GM12878 (cell line): Measurements from ENCODE around the gene OR5M10. TPM values are rescaled to one million over a fixed set of nuclear protein-coding genes. Genes with fewer than 3 reads are reported as not detected.

ENCODE experiments used
- ATAC-seq: fragments of 200-7000 bp; cut with Tn5 transposase; 3 replicates; pipeline ENCODE4 v1.9.1; 2020; ENCODE audit warnings: mild to moderate bottlenecking, moderate library complexity
- Bru-seq: library from RNA; stranded (reverse); fragments of 400-500 nt; gene quantifications from one replicate; lab custom pipeline; 2021; lab: Mats Ljungman, UMichigan
- BruChase-seq, 2 experiments: library from RNA; stranded (reverse); fragments of 400-500 nt; gene quantifications; one replicate each; lab custom pipeline; 2021; lab: Mats Ljungman, UMichigan
- BruUV-seq: library from RNA; stranded (reverse); fragments of 400-500 nt; replicated peaks from 2 replicates; lab custom pipeline; 2021; lab: Mats Ljungman, UMichigan
- CTCF ChIA-PET: fragments of 300-600 bp; sonication (Branson Sonifier 250); formaldehyde crosslinking; extraction: SDS; loops from one replicate; lab custom pipeline; 2021; ENCODE audit warnings: inconsistent platforms; lab: Yijun Ruan, JAX
- POLR2A ChIA-PET: fragments of 350-600 bp; formaldehyde crosslinking; extraction: SDS; loops from one replicate; lab custom pipeline; 2021; ENCODE audit warnings: inconsistent platforms; lab: Charles Lee
- RAD21 ChIA-PET: fragments of 300-600 bp; sonication (Branson Sonifier 250); formaldehyde crosslinking; loops from one replicate; lab custom pipeline; 2023; ENCODE audit warnings: antibody characterized with exemption; ENCODE audit not compliant: unreplicated experiment; lab: Charles Lee
- SMC1A ChIA-PET: fragments of 300-600 bp; sonication (Branson Sonifier 250); formaldehyde crosslinking; loops from one replicate; lab custom pipeline; 2023; ENCODE audit not compliant: unreplicated experiment, uncharacterized antibody; lab: Charles Lee
- DNase-seq: peaks from one replicate; pipeline ENCODE4 v3.0.0-alpha.2; 2011; ENCODE audit warnings: low read depth, low spot score
- FAIRE-seq: peaks from 3 replicates; lab custom pipeline; 2011; peaks lifted over from hg19 to GRCh38; lab: Jason Lieb, UNC
- H2AFZ ChIP-seq: 2 replicates; pipeline ENCODE4 v1.6.0; 2011; ENCODE audit warnings: low read depth, low read length, control low read depth; ENCODE audit not compliant: control insufficient read depth
- H3K27ac ChIP-seq: 2 replicates; pipeline ENCODE4 v1.5.1; 2011; ENCODE audit warnings: control low read depth; ENCODE audit not compliant: control insufficient read depth, insufficient read depth
- H3K27me3 ChIP-seq, 2 experiments: replicated peaks in 1 of 2; 2 replicates each; pipeline versions ENCODE4 v1.6.0 to v1.6.1; 2011; ENCODE audit warnings: low read length in 1 of 2; ENCODE audit not compliant: control insufficient read depth in 2 of 2, insufficient read depth in 2 of 2
- H3K36me3 ChIP-seq, 2 experiments: 2 replicates each; pipeline ENCODE4 v1.5.1; 2011; ENCODE audit warnings: low read length in 1 of 2; ENCODE audit not compliant: control insufficient read depth in 2 of 2, insufficient read depth in 2 of 2
- H3K4me1 ChIP-seq: 2 replicates; pipeline ENCODE4 v1.6.1; 2011; ENCODE audit warnings: mild to moderate bottlenecking, low read length, moderate library complexity, mixed read lengths; ENCODE audit not compliant: control insufficient read depth, insufficient read depth
- H3K4me2 ChIP-seq: 2 replicates; pipeline ENCODE4 v1.6.0; 2011; ENCODE audit warnings: control low read depth; ENCODE audit not compliant: control insufficient read depth, insufficient read depth
- H3K4me3 ChIP-seq: fragments of 200-600 bp; sonication (generic); 2 replicates; pipeline ENCODE4 v1.5.1; 2016
- H3K79me2 ChIP-seq: 2 replicates; pipeline ENCODE4 v1.6.0; 2011; ENCODE audit warnings: low read length; ENCODE audit not compliant: control insufficient read depth, insufficient read depth
- H3K9ac ChIP-seq: 2 replicates; pipeline ENCODE4 v1.8.0; 2011; ENCODE audit warnings: low read length, control low read depth, mixed read lengths; ENCODE audit not compliant: control insufficient read depth, insufficient read depth
- H3K9me3 ChIP-seq: replicated peaks from 3 replicates; pipeline ENCODE4 v1.5.1; 2011; ENCODE audit warnings: mild to moderate bottlenecking, low read length; ENCODE audit not compliant: control insufficient read depth, insufficient read depth
- H4K20me1 ChIP-seq: 2 replicates; pipeline ENCODE4 v1.6.0; 2011; ENCODE audit not compliant: control insufficient read depth, insufficient read depth
- BCL11A ChIP-seq: IDR thresholded peaks from 2 replicates; pipeline ENCODE4 v1.6.1; 2011; ENCODE audit warnings: low read depth, low read length
- BCL3 ChIP-seq: IDR thresholded peaks from 2 replicates; pipeline ENCODE4 v1.6.1; 2011; ENCODE audit warnings: borderline replicate concordance, low read depth, mild to moderate bottlenecking, moderate library complexity, low read length; ENCODE audit not compliant: insufficient read depth, poor library complexity, severe bottlenecking
- BRCA1 ChIP-seq: IDR thresholded peaks from 2 replicates; pipeline ENCODE4 v1.6.1; 2011; ENCODE audit warnings: low read depth, low read length, improper control_type of control experiment
- CHD2 ChIP-seq: IDR thresholded peaks from 2 replicates; pipeline ENCODE4 v1.6.1; 2011; ENCODE audit warnings: low read depth, low read length, improper control_type of control experiment, borderline replicate concordance
- CHD4 ChIP-seq: fragments of 200-600 bp; sonication (generic); IDR thresholded peaks from 2 replicates; pipeline ENCODE4 v1.6.1; 2016; ENCODE audit warnings: mild to moderate bottlenecking
- EED ChIP-seq: sonication (generic); IDR thresholded peaks from 2 replicates; pipeline ENCODE4 v1.6.1; 2016; ENCODE audit warnings: antibody characterized with exemption, low read depth
- EP300 ChIP-seq, 2 experiments: fragments of 150-350 bp in 1 of 2; IDR thresholded peaks; 2 replicates each; pipeline ENCODE4 v1.6.1; 2011 to 2012; ENCODE audit warnings: low read depth in 2 of 2, low read length in 2 of 2, borderline replicate concordance in 1 of 2, improper control_type of control experiment in 1 of 2, inconsistent platforms in 1 of 2; ENCODE audit not compliant: control insufficient read depth in 1 of 2
- FOXM1 ChIP-seq: IDR thresholded peaks from 2 replicates; pipeline ENCODE4 v1.6.1; 2012; ENCODE audit warnings: low read depth, mild to moderate bottlenecking, inconsistent platforms, low read length, moderate library complexity
- IKZF1 ChIP-seq: fragments of 450-650 bp; conservative IDR thresholded peaks from 2 replicates; pipeline ENCODE4 v1.6.1; 2017; ENCODE audit warnings: antibody characterized with exemption, mild to moderate bottlenecking
- JUND ChIP-seq: IDR thresholded peaks from 2 replicates; pipeline ENCODE4 v1.6.1; 2012; ENCODE audit warnings: low read depth, mild to moderate bottlenecking, low read length, improper control_type of control experiment, moderate library complexity
- KDM1A ChIP-seq: fragments of 200-600 bp; sonication (generic); IDR thresholded peaks from 2 replicates; pipeline ENCODE4 v1.6.1; 2016; ENCODE audit warnings: borderline replicate concordance
- NFXL1 ChIP-seq: fragments of 450-650 bp; IDR thresholded peaks from 2 replicates; pipeline ENCODE4 v1.6.1; 2017; ENCODE audit warnings: antibody characterized with exemption, mild to moderate bottlenecking, borderline replicate concordance
- PAX8 ChIP-seq: fragments of 450-650 bp; IDR thresholded peaks from 2 replicates; pipeline ENCODE4 v1.6.1; 2017; ENCODE audit warnings: mild to moderate bottlenecking, moderate library complexity
- POLR2AphosphoS2 ChIP-seq: IDR thresholded peaks from 2 replicates; pipeline ENCODE4 v1.6.1; 2011; ENCODE audit warnings: low read depth, mild to moderate bottlenecking, low read length, improper control_type of control experiment, moderate library complexity
- SRF ChIP-seq, 2 experiments: IDR thresholded peaks; 2 replicates each; pipeline ENCODE4 v1.6.1; 2011; ENCODE audit warnings: low read depth in 2 of 2, low read length in 2 of 2, mild to moderate bottlenecking in 1 of 2, moderate library complexity in 1 of 2
- WGBS: methylation state at CpG from one replicate; pipeline ENCODE4 v1.1.6; 2016; ENCODE audit warnings: low lambda C conversion rate; ENCODE audit not compliant: insufficient replicate concordance, insufficient coverage; ENCODE audit errors: missing lambda C conversion rate; 5-methylcytosine and 5-hydroxymethylcytosine counted together
- in situ Hi-C: fragments of 300-500 bp; cut with MboI; formaldehyde crosslinking; loops from 9 replicates; pipeline ENCODE4 v1.14.3; 2018; ENCODE audit warnings: mixed read lengths
- intact Hi-C: fragments of 100-400 bp; cut with micrococcal nuclease; formaldehyde crosslinking; loops from one replicate; pipeline ENCODE4 v1.14.2; 2022; ENCODE audit not compliant: unreplicated experiment
- long read RNA-seq, 2 experiments: library from polyadenylated mRNA; unstranded; transcript quantifications; one replicate each; pipeline ENCODE4 v2.0.0, GENCODE V29; 2019 to 2020
- polyA minus RNA-seq, 3 experiments: library from RNA; depleted of rRNA, polyadenylated mRNA; stranded (reverse); fragments of >200 nt; gene quantifications; 2 replicates each; pipeline ENCODE4 v1.2.3, GENCODE V29; 2011
- polyA plus RNA-seq, 11 experiments: library from polyadenylated mRNA; depleted of rRNA in 4 of 11; unstranded in 6 of 11; stranded (reverse) in 5 of 11; fragments of >200 nt; fragmentation: Nextera tagmentation in 4 of 11; fragmentation: Illumina TruSeq in 1 of 11; extraction: Ambion mirVana in 4 of 11; extraction: Trizol in 1 of 11; gene quantifications; 1 replicate in 1 of 11; 2 replicates in 10 of 11; pipeline versions ENCODE4 v1.2.1 to v1.2.3, GENCODE V29; 2011 to 2016; ENCODE audit warnings: inconsistent platforms in 2 of 11, missing spikeins in 2 of 11, low read depth in 1 of 11
- total RNA-seq, 4 experiments: library from RNA; depleted of rRNA in 3 of 4; stranded (reverse); fragments of >200 nt in 3 of 4; fragmentation: Illumina TruSeq in 1 of 4; extraction: Trizol in 1 of 4; gene quantifications; 2 replicates each; pipeline versions ENCODE4 v1.2.1 to v1.2.3, GENCODE V29; 2013 to 2021

Gene OR5M10
- total RNA-seq (2013; cell fraction: nucleolus; rRNA removed): not detected in 2 replicates
- not detected in 2 replicates for total RNA-seq (2014; rRNA removed)
- total RNA-seq (2014; rRNA removed; fragmentation: Illumina TruSeq; extraction: Trizol): not detected in 2 replicates
- total RNA-seq (2021): not detected in 2 replicates
- polyA plus RNA-seq (2011; ENCODE audit: low read depth): not detected
- polyA plus RNA-seq (2011; rRNA removed): not detected in 2 replicates
- not detected in 2 replicates for polyA plus RNA-seq (2011; cell fraction: cytosol; rRNA removed)
- polyA plus RNA-seq (2011; cell fraction: nucleus; rRNA removed): not detected in 2 replicates
- polyA plus RNA-seq (2012): not detected in 2 replicates
- polyA plus RNA-seq (2014; fragmentation: Illumina TruSeq; extraction: Trizol): not detected in 2 replicates
- not detected for polyA plus RNA-seq (2014; fragmentation: Nextera tagmentation; extraction: Ambion mirVana)
- not detected in 2 replicates for polyA plus RNA-seq (2014; rRNA removed)
- not detected for polyA plus RNA-seq (2016; fragmentation: Nextera tagmentation; extraction: Ambion mirVana)
- polyA minus RNA-seq (2011; rRNA and poly(A)+ RNA removed): not detected in 2 replicates
- polyA minus RNA-seq (2011; cell fraction: cytosol; rRNA and poly(A)+ RNA removed): not detected in 2 replicates
- not detected in 2 replicates for polyA minus RNA-seq (2011; cell fraction: nucleus; rRNA and poly(A)+ RNA removed)
- Bru-seq, nascent RNA: not detected
- BruChase-seq, experiment 1, labeled RNA remaining after a 6-hour chase: not detected
- not detected for BruChase-seq, experiment 2, labeled RNA remaining after a 2-hour chase
- long read RNA-seq, experiment 1: 0 reads
- long read RNA-seq, experiment 2: 0 reads

GRCh38 chr11:56577621-56578020, at the start of gene OR5M10:
Gene OR5M10, minus strand, starts transcription at chr11:56577721. Its CDS starts 0 bp downstream, at chr11:56577721.
- Histone ChIP-seq H2AFZ (no peak within 1 kb of the TSS), H3K27me3 (no peaks in the 10 kb centered on the region), H3K9ac (no peak within 1 kb of the TSS), H3K4me3 (no peak within 1 kb of the TSS)
- TF ChIP-seq BRCA1 (no peak), PAX8 (no peak), BCL3 (no peak), CHD4 (no peak), EP300 (IDR thresholded peaks at IDR 0.05; ENCODE audit: borderline replicate concordance in 1 of 2, control insufficient read depth in 1 of 2, low read depth in 2 of 2, low read length in 2 of 2) (no peak), CHD2 (no peak), KDM1A (no peak), IKZF1 (no peak), JUND (no peak), POLR2AphosphoS2 (no peak), BCL11A (no peak), FOXM1 (no peak), SRF (IDR thresholded peaks at IDR 0.05; ENCODE audit: low read depth in 2 of 2, low read length in 2 of 2) (no peak), EED (no peak), NFXL1 (no peak)
- TF ChIP-seq, all 136 proteins: peak for 0
- in situ Hi-C loops: no loop called here
- Histone ChIP-seq H3K4me2 (no peak within 1 kb of the TSS), H3K79me2 (no peaks in the 10 kb centered on the region), H3K4me1 (no peaks in the 10 kb centered on the region), H4K20me1 (no peaks in the 10 kb centered on the region), H3K9me3 (no peaks in the 10 kb centered on the region), H3K27ac (no peak within 1 kb of the TSS), H3K36me3 (no peaks in the 10 kb centered on the region)
- ChIA-PET SMC1A (no interaction called here), POLR2A (no interaction called here), RAD21 (no interaction called here), CTCF (no interaction called here)
- WGBS: 0% methylated on average over 3 of the region's 3 CpGs
- DNase-seq (no peak), FAIRE-seq (no peak), ATAC-seq (no peak)
- no TSS peak for BruUV-seq
- intact Hi-C loops: no loop called here
